Hematopoietic multipotent progenitor cell treated with erythropoietin and hydrocortisone succinate and interleukin-3 and kit ligand, for 6 days (in vitro differentiated cells): Measurements from ENCODE around the gene HS3ST3B1.
A peak's percentile ranks its signal among the peaks of the same experiment; 100 is the strongest.

Experiments used
- DNase-seq: peaks from one replicate; pipeline ENCODE4 v3.0.0-alpha.2; 2015

HS3ST3B1 gene

GRCh38 chr17:14303343-14304221 is 2.7 kb downstream of the HS3ST3B1 start:
- no peak for DNase-seq

- no peak for DNase-seq
These were observed 3.4 kb downstream of the HS3ST3B1 start for GRCh38 chr17:14304222-14304772.

- DNase-seq, result no peak
These were observed 4.1 kb downstream of the HS3ST3B1 start for GRCh38 chr17:14304773-14305517.

GRCh38 chr17:14305785-14306496 is 5.1 kb downstream of the HS3ST3B1 start:
- DNase-seq, result no peak

- no peak for DNase-seq
These were observed 5.7 kb downstream of the HS3ST3B1 start for GRCh38 chr17:14306596-14306995.

- DNase-seq, result no peak
These were observed 6.7 kb downstream of the HS3ST3B1 start for GRCh38 chr17:14307560-14308024.

GRCh38 chr17:14308636-14308964 is 7.7 kb downstream of the HS3ST3B1 start:
- DNase-seq, result no peak

GRCh38 chr17:14308965-14309879 is 8.3 kb downstream of the HS3ST3B1 start:
- DNase-seq, result peak; percentile 78

GRCh38 chr17:14310101-14310500 is 9.2 kb downstream of the HS3ST3B1 start:
- DNase-seq, result no peak

- DNase-seq, result no peak
These were observed 9.7 kb downstream of the HS3ST3B1 start for GRCh38 chr17:14310605-14311004.

- DNase-seq, result no peak
These were observed 10.4 kb downstream of the HS3ST3B1 start for GRCh38 chr17:14311186-14311705.

GRCh38 chr17:14311981-14312380 is 11.1 kb downstream of the HS3ST3B1 start:
- no peak for DNase-seq

GRCh38 chr17:14312522-14312921 is 11.6 kb downstream of the HS3ST3B1 start:
- DNase-seq, result no peak

- DNase-seq, result no peak
These were observed 15.4 kb downstream of the HS3ST3B1 start for GRCh38 chr17:14316126-14316832.

- no peak for DNase-seq
These were observed 16.5 kb downstream of the HS3ST3B1 start for GRCh38 chr17:14317383-14317782.

- DNase-seq, result no peak
These were observed 17.4 kb downstream of the HS3ST3B1 start for GRCh38 chr17:14318109-14318917.

GRCh38 chr17:14318918-14319205 is 18.0 kb downstream of the HS3ST3B1 start:
- no peak for DNase-seq

- DNase-seq, result no peak
These were observed 19.2 kb downstream of the HS3ST3B1 start for GRCh38 chr17:14320098-14320497.

GRCh38 chr17:14320734-14321475 is 20.0 kb downstream of the HS3ST3B1 start:
- DNase-seq, result no peak
